ENCODE data around the gene THOP1.
"Not testable (repeated sequence)": the region's sequence is repeated elsewhere in the genome, so short reads cannot be mapped to it uniquely, and the experiment has no call there.

The THOP1 gene

GRCh38 chr19:2817237-2817829 lies 32.0 kb downstream of the THOP1 start:
- DNase-seq: not testable (repeated sequence)

- peak; percentile 93 for DNase-seq
Measured at GRCh38 chr19:2819540-2820111, 34.3 kb downstream of the THOP1 start, which contains the start of gene ZNF554. Gene ZNF554 (plus strand): TSS chr19:2819868. CDS start chr19:2820072, 204 bp downstream.

GRCh38 chr19:2820112-2820702 lies 34.9 kb downstream of the THOP1 start:
- peak; percentile 26 for DNase-seq

GRCh38 chr19:2822846-2823245 lies 37.5 kb downstream of the THOP1 start:
- DNase-seq: no peak

- no peak for DNase-seq
Measured at GRCh38 chr19:2823646-2824045, 38.3 kb downstream of the THOP1 start.

- DNase-seq: no peak
Measured at GRCh38 chr19:2824129-2824528, 38.8 kb downstream of the THOP1 start.

- no peak for DNase-seq
Measured at GRCh38 chr19:2827022-2827421, 41.7 kb downstream of the THOP1 start.

GRCh38 chr19:2827840-2828489 lies 42.7 kb downstream of the THOP1 start:
- DNase-seq: no peak

GRCh38 chr19:2834294-2834871 lies 49.1 kb downstream of the THOP1 start:
- no peak for DNase-seq

- no peak for DNase-seq
Measured at GRCh38 chr19:2837430-2837829, 52.1 kb downstream of the THOP1 start.

GRCh38 chr19:2840794-2841791 lies 55.8 kb downstream of the THOP1 start, which contains the start of gene ZNF555:
Gene ZNF555 (plus strand): TSS chr19:2841475. CDS start chr19:2841573, 98 bp downstream.
- peak; percentile 99 for DNase-seq

GRCh38 chr19:2841855-2842574 lies 56.7 kb downstream of the THOP1 start:
- peak; percentile 4 for DNase-seq

GRCh38 chr19:2845107-2845506 lies 59.8 kb downstream of the THOP1 start:
- no peak for DNase-seq

GRCh38 chr19:2846180-2846894 lies 61.0 kb downstream of the THOP1 start:
- DNase-seq: no peak

- no peak for DNase-seq
Measured at GRCh38 chr19:2847507-2847906, 62.2 kb downstream of the THOP1 start.

- no peak for DNase-seq
Measured at GRCh38 chr19:2848616-2849015, 63.3 kb downstream of the THOP1 start.

GRCh38 chr19:2850256-2850925 lies 65.1 kb downstream of the THOP1 start:
- DNase-seq: no peak

- no peak for DNase-seq
Measured at GRCh38 chr19:2852598-2852997, 67.3 kb downstream of the THOP1 start.

- no peak for DNase-seq
Measured at GRCh38 chr19:2853015-2853606, 67.8 kb downstream of the THOP1 start.

GRCh38 chr19:2854849-2855248 lies 69.5 kb downstream of the THOP1 start:
- DNase-seq: no peak
